ENCODE measurements around the gene KCNN3. TPM values are rescaled to one million over a fixed set of nuclear protein-coding genes. Genes with fewer than 3 reads are reported as not detected.

Gene KCNN3
- total and polyA plus RNA-seq, 7 donors = 0.23 to 27.7 (median 9.4) TPM

DNA sequence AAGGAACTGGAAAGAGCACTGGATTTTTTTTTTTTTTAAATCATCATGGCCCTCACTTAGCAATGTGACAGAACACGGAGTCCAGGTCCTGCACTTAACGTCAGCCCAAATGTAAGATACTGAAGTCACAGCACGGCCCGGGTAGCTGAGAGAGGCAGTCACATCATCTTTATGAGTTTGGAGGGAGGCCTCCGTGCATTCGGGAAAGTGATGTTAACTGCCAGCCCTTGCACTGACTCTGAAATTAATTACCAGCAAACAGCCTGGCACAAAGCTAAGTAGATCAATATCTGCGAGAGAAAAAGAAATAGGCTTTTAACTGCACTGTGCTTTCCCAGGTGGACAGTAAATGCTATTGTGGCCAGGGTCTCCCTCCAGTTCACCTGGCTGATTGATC, 152.6 kb downstream of the KCNN3 start:
- Histone ChIP-seq H3K27ac (peak overlapping the region in 1 of 4 donors; percentile 5), H3K9me3 (no peaks in the 10 kb centered on the region), H3K27me3 (no peaks in the 10 kb centered on the region), H3K36me3 (no peaks in the 10 kb centered on the region), H3K4me1 (peaks cover 0 to 4% (median 0%) of the 10 kb centered on the region in 4 donors), H3K4me3 (no peak overlapping the region)
- intact Hi-C loops (cut with DNase I) = no loop called here
- DNase-seq = no peak
- no peak for TF ChIP-seq POLR2AphosphoS5 (IDR thresholded peaks at IDR 0.05)
- TF ChIP-seq POLR2A (IDR thresholded peaks at IDR 0.05) = no peak
- TF ChIP-seq EP300 (IDR thresholded peaks at IDR 0.05) = no peak
- TF ChIP-seq CTCF (IDR thresholded peaks at IDR 0.05) = no peak
- WGBS, 2 donors = 76 to 80% methylated on average over 7 of the region's 7 CpGs

DNA sequence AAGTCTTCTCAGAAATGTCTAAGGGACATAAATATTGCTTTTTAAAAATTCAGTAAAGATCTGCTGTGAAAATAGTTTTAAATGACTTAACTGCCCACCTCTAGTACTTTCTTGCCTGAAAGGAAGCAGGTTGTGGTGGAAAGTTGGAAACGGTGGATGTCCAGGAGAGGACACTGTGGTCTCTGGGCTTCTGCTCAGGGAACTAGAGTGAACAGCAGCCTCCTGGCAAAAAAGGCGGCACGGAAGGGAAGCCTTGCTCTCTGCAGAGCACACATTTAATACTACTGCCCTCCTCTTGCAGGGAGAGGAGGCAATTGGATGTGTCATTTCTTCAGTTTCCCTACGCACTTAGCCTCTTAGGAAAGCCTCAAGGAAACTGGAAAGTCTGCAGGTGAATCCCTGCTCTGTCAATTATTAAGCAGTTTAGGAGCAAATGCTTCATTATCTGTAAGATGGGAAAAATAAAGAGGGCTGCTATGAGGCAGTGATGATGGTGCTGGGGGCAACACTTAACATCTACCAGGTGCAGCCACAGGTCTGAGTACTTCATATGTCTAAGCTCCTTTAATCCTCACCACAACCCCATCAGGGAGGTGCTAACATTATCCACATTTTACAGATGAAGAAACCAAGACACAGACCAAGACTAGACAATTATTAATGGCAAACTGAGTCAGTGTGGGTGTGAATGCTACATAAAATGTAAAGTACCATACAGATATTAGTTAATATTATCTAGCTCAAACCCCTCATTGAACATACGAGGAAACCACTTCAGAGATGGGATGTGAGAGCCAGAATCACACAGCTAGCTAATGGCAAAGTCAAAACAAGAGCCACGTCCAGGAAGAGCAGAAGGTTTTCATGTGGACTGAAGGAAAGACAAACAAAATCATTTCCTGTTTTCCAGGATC, 153.2 kb downstream of the KCNN3 start:
- H3K4me3 ChIP-seq = no peak overlapping the region
- peak; percentile 82 for DNase-seq
- H3K4me1 ChIP-seq = peaks cover 0 to 4% (median 0%) of the 10 kb centered on the region in 4 donors
- H3K27me3 ChIP-seq = no peaks in the 10 kb centered on the region
- intact Hi-C loops (cut with DNase I) = no loop called here
- H3K9me3 ChIP-seq = no peaks in the 10 kb centered on the region
- H3K27ac ChIP-seq = peak overlapping the region in 3 of 4 donors; percentile 21 to 42 (median 42)
- no peaks in the 10 kb centered on the region for H3K36me3 ChIP-seq
- TF ChIP-seq CTCF (IDR thresholded peaks at IDR 0.05) (no peak), EP300 (IDR thresholded peaks at IDR 0.05) (no peak), POLR2A (IDR thresholded peaks at IDR 0.05) (no peak), POLR2AphosphoS5 (IDR thresholded peaks at IDR 0.05) (peak in 3 of 4 donors; percentile 7 to 44 (median 9))
- WGBS, 2 donors = 64 to 66% methylated on average over 6 of the region's 6 CpGs

DNA sequence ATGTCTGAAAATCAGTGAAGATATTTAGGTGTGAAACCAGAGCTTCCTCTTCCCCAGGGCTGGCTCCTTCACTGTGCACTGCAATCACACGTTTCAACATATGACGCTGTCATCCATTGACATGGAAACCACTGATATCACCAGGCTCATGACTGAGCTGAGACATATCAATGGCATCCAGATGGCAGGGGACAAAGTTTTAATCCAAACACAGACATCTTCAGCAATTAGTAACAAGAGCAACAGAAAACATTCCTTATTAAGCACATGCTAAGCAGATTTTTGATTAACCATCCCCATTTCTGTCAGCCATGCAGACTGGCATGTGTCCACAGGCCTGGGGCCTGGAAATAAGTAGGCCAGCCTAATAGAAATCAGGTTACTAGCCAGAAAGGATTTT, 154.1 kb downstream of the KCNN3 start:
- no peak for DNase-seq
- Histone ChIP-seq H3K27ac (peak overlapping the region; percentile 6 to 42 (median 24)), H3K9me3 (no peaks in the 10 kb centered on the region), H3K36me3 (no peaks in the 10 kb centered on the region), H3K4me1 (peaks cover 0 to 4% (median 0%) of the 10 kb centered on the region in 4 donors), H3K4me3 (no peak overlapping the region), H3K27me3 (no peaks in the 10 kb centered on the region)
- 52 to 64% methylated on average over 2 of the region's 2 CpGs for WGBS, 2 donors
- TF ChIP-seq POLR2A (IDR thresholded peaks at IDR 0.05) (no peak), EP300 (IDR thresholded peaks at IDR 0.05) (no peak), POLR2AphosphoS5 (IDR thresholded peaks at IDR 0.05) (peak in 1 of 4 donors; percentile 23), CTCF (IDR thresholded peaks at IDR 0.05) (no peak)
- intact Hi-C loops (cut with DNase I) = no loop called here

GRCh38 chr1:154715385-154715784, 154.7 kb downstream of the KCNN3 start:
- DNase-seq = no peak
- H3K36me3 ChIP-seq = no peaks in the 10 kb centered on the region
- peak overlapping the region in 2 of 4 donors; percentile 6 to 27 for H3K27ac ChIP-seq
- intact Hi-C loops (cut with DNase I) = no loop called here
- 87 to 88% methylated on average over 5 of the region's 5 CpGs for WGBS, 2 donors
- H3K9me3 ChIP-seq = no peaks in the 10 kb centered on the region
- no peaks in the 10 kb centered on the region for H3K27me3 ChIP-seq
- no peak overlapping the region for H3K4me3 ChIP-seq
- peaks cover 0 to 4% (median 0%) of the 10 kb centered on the region in 4 donors for H3K4me1 ChIP-seq
- TF ChIP-seq POLR2A (IDR thresholded peaks at IDR 0.05) (no peak), POLR2AphosphoS5 (IDR thresholded peaks at IDR 0.05) (no peak), CTCF (IDR thresholded peaks at IDR 0.05) (no peak), EP300 (IDR thresholded peaks at IDR 0.05) (no peak)
